Measurements from ENCODE around the gene SLC9A9.

Gene SLC9A9

DNA sequence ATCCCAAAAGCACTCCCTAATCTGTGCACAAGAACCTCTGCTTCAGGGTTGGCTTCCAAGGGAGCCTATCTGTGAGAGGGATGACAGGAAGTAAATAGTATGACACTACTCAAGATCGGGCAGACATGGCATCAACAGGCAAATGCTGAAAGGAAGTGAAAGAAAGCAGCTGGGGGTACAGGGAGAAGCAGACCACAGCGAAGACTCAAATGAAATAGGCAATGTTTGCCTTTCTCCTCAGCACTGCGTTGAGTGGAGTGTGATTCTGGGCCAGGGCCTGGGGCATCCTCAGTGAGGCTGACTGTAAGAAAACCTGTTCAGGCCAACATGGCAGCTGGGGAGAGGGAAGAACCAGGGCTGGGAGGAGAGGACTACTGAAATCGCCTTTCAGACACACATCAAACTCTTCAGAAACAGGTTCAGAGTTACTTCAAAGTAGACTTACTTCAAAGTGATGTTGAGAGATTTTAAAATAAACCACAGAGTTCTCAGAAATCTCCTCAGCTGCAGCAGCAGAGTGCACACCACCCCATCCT is 96.6 kb downstream of the SLC9A9 start:
- H3K9me3 ChIP-seq (replicated peaks; ENCODE audit: low read length), result no peaks in the 10 kb centered on the region
- H3K4me3 ChIP-seq (ENCODE audit: low read length), result no peak overlapping the region
- no peak overlapping the region for H3K9ac ChIP-seq (ENCODE audit: low read depth, low read length)

GRCh38 chr3:143750841-143751240 is 97.4 kb downstream of the SLC9A9 start:
- no peak overlapping the region for H3K4me2 ChIP-seq (ENCODE audit: low read length)
- no peaks in the 10 kb centered on the region for H3K36me3 ChIP-seq (ENCODE audit: insufficient read depth, low read length)
- no peaks in the 10 kb centered on the region for H3K27me3 ChIP-seq (ENCODE audit: control insufficient read depth, insufficient read depth, low read length)
- H3K4me3 ChIP-seq (ENCODE audit: low read length), result no peak overlapping the region
- no peaks in the 10 kb centered on the region for H3K4me1 ChIP-seq (ENCODE audit: control insufficient read depth, insufficient read depth, low read length)
- no peaks in the 10 kb centered on the region for H3K9me3 ChIP-seq (replicated peaks; ENCODE audit: low read length)
- no peak overlapping the region for H3K9ac ChIP-seq (ENCODE audit: low read depth, low read length)

More for the DNA sequence above, 96.6 kb downstream of the SLC9A9 start:
- Histone ChIP-seq H3K27me3 (ENCODE audit: control insufficient read depth, insufficient read depth, low read length) (no peaks in the 10 kb centered on the region), H3K36me3 (ENCODE audit: insufficient read depth, low read length) (no peaks in the 10 kb centered on the region), H3K4me2 (ENCODE audit: low read length) (no peak overlapping the region), H3K4me1 (ENCODE audit: control insufficient read depth, insufficient read depth, low read length) (no peaks in the 10 kb centered on the region)

DNA sequence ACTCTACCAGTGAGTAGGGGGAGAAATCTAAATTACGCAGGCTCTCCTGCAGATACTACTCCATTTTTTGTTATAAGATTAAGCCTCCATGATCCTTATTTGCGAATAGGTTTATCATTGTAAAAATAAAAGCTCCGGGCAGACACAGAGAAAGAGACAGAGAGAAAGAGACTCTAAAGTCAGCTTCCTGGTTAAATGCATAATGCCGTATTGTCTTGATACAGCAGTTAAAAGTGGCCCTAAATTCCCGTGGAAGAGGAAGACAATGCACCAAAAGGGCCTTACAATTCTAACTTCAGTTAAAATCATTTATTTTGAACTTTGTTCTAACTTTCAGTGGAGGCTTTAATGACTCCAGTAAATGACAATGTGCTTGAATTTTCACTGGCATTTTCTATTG is 98.3 kb downstream of the SLC9A9 start:
- H3K9me3 ChIP-seq (replicated peaks; ENCODE audit: low read length), result no peaks in the 10 kb centered on the region
- H3K27me3 ChIP-seq (ENCODE audit: control insufficient read depth, insufficient read depth, low read length), result no peaks in the 10 kb centered on the region
- no peak overlapping the region for H3K4me3 ChIP-seq (ENCODE audit: low read length)
- no peaks in the 10 kb centered on the region for H3K36me3 ChIP-seq (ENCODE audit: insufficient read depth, low read length)
- H3K9ac ChIP-seq (ENCODE audit: low read depth, low read length), result no peak overlapping the region
- no peak overlapping the region for H3K4me2 ChIP-seq (ENCODE audit: low read length)
- H3K4me1 ChIP-seq (ENCODE audit: control insufficient read depth, insufficient read depth, low read length), result no peaks in the 10 kb centered on the region

GRCh38 chr3:143737065-143737464 is 111.2 kb downstream of the SLC9A9 start:
- no peak overlapping the region for H3K4me3 ChIP-seq (ENCODE audit: low read length)
- peaks cover 16% of the 10 kb centered on the region for H3K4me1 ChIP-seq (ENCODE audit: control insufficient read depth, insufficient read depth, low read length)
- no peak overlapping the region for H3K9ac ChIP-seq (ENCODE audit: low read depth, low read length)
- H3K9me3 ChIP-seq (replicated peaks; ENCODE audit: low read length), result no peaks in the 10 kb centered on the region
- H3K27me3 ChIP-seq (ENCODE audit: control insufficient read depth, insufficient read depth, low read length), result no peaks in the 10 kb centered on the region
- peak overlapping the region; percentile 10 for H3K4me2 ChIP-seq (ENCODE audit: low read length)
- H3K36me3 ChIP-seq (ENCODE audit: insufficient read depth, low read length), result no peaks in the 10 kb centered on the region

GRCh38 chr3:143736205-143736997 is 111.9 kb downstream of the SLC9A9 start:
- H3K4me2 ChIP-seq (ENCODE audit: low read length), result peak overlapping the region; percentile 4
- H3K9me3 ChIP-seq (replicated peaks; ENCODE audit: low read length), result no peaks in the 10 kb centered on the region
- H3K36me3 ChIP-seq (ENCODE audit: insufficient read depth, low read length), result no peaks in the 10 kb centered on the region
- peaks cover 22% of the 10 kb centered on the region for H3K4me1 ChIP-seq (ENCODE audit: control insufficient read depth, insufficient read depth, low read length)
- H3K27me3 ChIP-seq (ENCODE audit: control insufficient read depth, insufficient read depth, low read length), result no peaks in the 10 kb centered on the region
- no peak overlapping the region for H3K4me3 ChIP-seq (ENCODE audit: low read length)
- no peak overlapping the region for H3K9ac ChIP-seq (ENCODE audit: low read depth, low read length)

- no peaks in the 10 kb centered on the region for H3K9me3 ChIP-seq (replicated peaks; ENCODE audit: low read length)
- no peak overlapping the region for H3K4me3 ChIP-seq (ENCODE audit: low read length)
- peaks cover 33% of the 10 kb centered on the region for H3K4me1 ChIP-seq (ENCODE audit: control insufficient read depth, insufficient read depth, low read length)
- no peak overlapping the region for H3K4me2 ChIP-seq (ENCODE audit: low read length)
- H3K36me3 ChIP-seq (ENCODE audit: insufficient read depth, low read length), result no peaks in the 10 kb centered on the region
- no peaks in the 10 kb centered on the region for H3K27me3 ChIP-seq (ENCODE audit: control insufficient read depth, insufficient read depth, low read length)
- no peak overlapping the region for H3K9ac ChIP-seq (ENCODE audit: low read depth, low read length)
Observed at GRCh38 chr3:143731776-143732175, 116.5 kb downstream of the SLC9A9 start.

GRCh38 chr3:143731320-143731719 is 116.9 kb downstream of the SLC9A9 start:
- no peaks in the 10 kb centered on the region for H3K27me3 ChIP-seq (ENCODE audit: control insufficient read depth, insufficient read depth, low read length)
- no peaks in the 10 kb centered on the region for H3K9me3 ChIP-seq (replicated peaks; ENCODE audit: low read length)
- no peak overlapping the region for H3K4me2 ChIP-seq (ENCODE audit: low read length)
- no peaks in the 10 kb centered on the region for H3K36me3 ChIP-seq (ENCODE audit: insufficient read depth, low read length)
- H3K9ac ChIP-seq (ENCODE audit: low read depth, low read length), result no peak overlapping the region
- peaks cover 33% of the 10 kb centered on the region for H3K4me1 ChIP-seq (ENCODE audit: control insufficient read depth, insufficient read depth, low read length)
- no peak overlapping the region for H3K4me3 ChIP-seq (ENCODE audit: low read length)

DNA sequence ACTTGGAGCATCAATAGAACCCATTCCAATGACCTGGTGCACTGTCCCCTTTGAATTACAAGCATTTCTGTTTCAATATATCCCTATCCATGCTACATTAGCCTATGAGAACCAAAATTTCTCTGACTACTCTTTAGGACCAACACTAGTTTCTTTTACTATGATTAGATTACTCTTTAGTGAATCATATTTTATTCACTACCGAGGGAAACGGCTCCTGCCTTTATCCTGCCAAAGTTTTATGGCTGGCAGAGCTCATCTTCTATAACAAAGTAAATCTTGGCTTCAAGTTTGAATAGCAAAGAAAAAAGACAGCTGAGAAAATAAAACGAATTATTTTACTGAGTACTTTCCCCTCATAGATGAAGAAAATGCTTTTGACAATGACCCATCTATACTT is 120.9 kb downstream of the SLC9A9 start:
- Histone ChIP-seq H3K4me2 (ENCODE audit: low read length) (peak overlapping the region; percentile 58), H3K36me3 (ENCODE audit: insufficient read depth, low read length) (no peaks in the 10 kb centered on the region), H3K4me3 (ENCODE audit: low read length) (no peak overlapping the region), H3K9ac (ENCODE audit: low read depth, low read length) (no peak overlapping the region), H3K4me1 (ENCODE audit: control insufficient read depth, insufficient read depth, low read length) (peaks cover 33% of the 10 kb centered on the region), H3K27me3 (ENCODE audit: control insufficient read depth, insufficient read depth, low read length) (no peaks in the 10 kb centered on the region), H3K9me3 (replicated peaks; ENCODE audit: low read length) (no peaks in the 10 kb centered on the region)

- Histone ChIP-seq H3K4me1 (ENCODE audit: control insufficient read depth, insufficient read depth, low read length) (peaks cover 30% of the 10 kb centered on the region), H3K9ac (ENCODE audit: low read depth, low read length) (no peak overlapping the region), H3K4me3 (ENCODE audit: low read length) (no peak overlapping the region), H3K36me3 (ENCODE audit: insufficient read depth, low read length) (no peaks in the 10 kb centered on the region), H3K9me3 (replicated peaks; ENCODE audit: low read length) (no peaks in the 10 kb centered on the region), H3K4me2 (ENCODE audit: low read length) (peak overlapping the region; percentile 58), H3K27me3 (ENCODE audit: control insufficient read depth, insufficient read depth, low read length) (no peaks in the 10 kb centered on the region)
Observed at GRCh38 chr3:143726727-143727126, 121.5 kb downstream of the SLC9A9 start.

DNA sequence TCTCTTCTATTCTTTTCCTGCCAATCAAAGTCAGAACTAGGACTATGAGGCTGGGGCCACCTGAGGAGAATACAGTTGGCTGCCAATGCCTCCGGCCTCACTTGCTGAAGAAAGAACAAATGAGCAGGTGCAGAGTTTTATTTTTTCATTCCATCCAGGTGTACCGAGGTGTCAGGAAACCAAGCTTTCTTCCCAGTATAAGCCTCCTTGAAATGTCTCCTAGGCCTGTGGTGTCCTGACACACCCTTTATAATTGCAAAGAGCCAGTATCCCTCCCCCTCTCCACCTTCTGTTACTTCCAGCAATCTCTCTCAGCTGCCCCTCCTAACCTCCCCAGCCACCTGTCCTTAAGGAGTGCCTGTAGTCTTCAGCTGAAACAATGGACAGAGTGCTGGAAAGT is 127.9 kb downstream of the SLC9A9 start:
- Histone ChIP-seq H3K9me3 (replicated peaks; ENCODE audit: low read length) (no peaks in the 10 kb centered on the region), H3K9ac (ENCODE audit: low read depth, low read length) (no peak overlapping the region), H3K27me3 (ENCODE audit: control insufficient read depth, insufficient read depth, low read length) (no peaks in the 10 kb centered on the region), H3K4me2 (ENCODE audit: low read length) (no peak overlapping the region), H3K36me3 (ENCODE audit: insufficient read depth, low read length) (no peaks in the 10 kb centered on the region), H3K4me3 (ENCODE audit: low read length) (no peak overlapping the region), H3K4me1 (ENCODE audit: control insufficient read depth, insufficient read depth, low read length) (no peaks in the 10 kb centered on the region)

GRCh38 chr3:143718463-143718862 is 129.8 kb downstream of the SLC9A9 start:
- no peak overlapping the region for H3K9ac ChIP-seq (ENCODE audit: low read depth, low read length)
- H3K4me1 ChIP-seq (ENCODE audit: control insufficient read depth, insufficient read depth, low read length), result no peaks in the 10 kb centered on the region
- no peaks in the 10 kb centered on the region for H3K36me3 ChIP-seq (ENCODE audit: insufficient read depth, low read length)
- no peak overlapping the region for H3K4me2 ChIP-seq (ENCODE audit: low read length)
- no peak overlapping the region for H3K4me3 ChIP-seq (ENCODE audit: low read length)
- H3K9me3 ChIP-seq (replicated peaks; ENCODE audit: low read length), result no peaks in the 10 kb centered on the region
- H3K27me3 ChIP-seq (ENCODE audit: control insufficient read depth, insufficient read depth, low read length), result no peaks in the 10 kb centered on the region

GRCh38 chr3:143716731-143717130 is 131.5 kb downstream of the SLC9A9 start:
- H3K4me1 ChIP-seq (ENCODE audit: control insufficient read depth, insufficient read depth, low read length), result no peaks in the 10 kb centered on the region
- H3K27me3 ChIP-seq (ENCODE audit: control insufficient read depth, insufficient read depth, low read length), result no peaks in the 10 kb centered on the region
- H3K4me3 ChIP-seq (ENCODE audit: low read length), result no peak overlapping the region
- no peaks in the 10 kb centered on the region for H3K36me3 ChIP-seq (ENCODE audit: insufficient read depth, low read length)
- H3K9me3 ChIP-seq (replicated peaks; ENCODE audit: low read length), result no peaks in the 10 kb centered on the region
- no peak overlapping the region for H3K9ac ChIP-seq (ENCODE audit: low read depth, low read length)
- no peak overlapping the region for H3K4me2 ChIP-seq (ENCODE audit: low read length)

Measured in skeletal muscle satellite cell (primary cell).